Spleen (tissue), 7 donors: ENCODE results near the gene SYTL1.

ENCODE experiments used
- CTCF ChIP-seq, 11 experiments: fragments of 200-600 bp in 7 of 11; fragments of 450-650 bp in 4 of 11; sonication (generic) in 4 of 11; IDR thresholded peaks in 8 of 11; conservative IDR thresholded peaks in 3 of 11; 1 replicate in 7 of 11; 2 replicates in 4 of 11; pipeline versions ENCODE4 v1.4.0 to v1.8.0; 2016 to 2021; ENCODE audit warnings: antibody characterized with exemption in 11 of 11, inconsistent platforms in 4 of 11, mild to moderate bottlenecking in 1 of 11
- POLR2AphosphoS5 ChIP-seq, 3 donors: sonication (generic); formaldehyde crosslinking; IDR thresholded peaks; one replicate each; pipeline ENCODE4 v1.5.1; 2017; ENCODE audit warnings: antibody characterized with exemption in 3 of 3
- donor health status: DM: no; HTN: no; CAD: no; lungs with moderate emphysema.
- donor health status: DM: no; HTN: no; CAD: no.
- donor health status: DM: no; HTN: no; CAD: no.

- TF ChIP-seq CTCF (IDR thresholded peaks at IDR 0.05 in 8 of 11, conservative IDR thresholded peaks at IDR 0.05 in 3 of 11) (peak; percentile 19 to 68 (median 54)), POLR2AphosphoS5 (IDR thresholded peaks at IDR 0.05) (peak; percentile 45 to 82 (median 72))
Measured at GRCh38 chr1:27392096-27392777, 50.4 kb downstream of the SYTL1 start, which contains the start of gene GPR3.
